Measurements from ENCODE around the gene SSBP4. TPM values are rescaled to one million over a fixed set of nuclear protein-coding genes. Genes with fewer than 3 reads are reported as not detected.

Gene SSBP4
- total and polyA plus RNA-seq, 4 donors = 31.7 to 95.3 (median 72.4) TPM

- Histone ChIP-seq H3K36me3 (ENCODE audit: control insufficient read depth in 4 of 4, insufficient read depth in 4 of 4, low read length in 4 of 4) (peaks cover 0 to 13% (median 0%) of the 10 kb centered on the region in 4 donors), H3K4me1 (ENCODE audit: control insufficient read depth in 5 of 5, insufficient read depth in 5 of 5, low read length in 5 of 5) (peaks cover 0 to 8% (median 4%) of the 10 kb centered on the region in 5 donors), H3K9me3 (ENCODE audit: control insufficient read depth in 4 of 4, insufficient read depth in 3 of 4, low read length in 3 of 4) (peaks cover 0 to 6% (median 0%) of the 10 kb centered on the region in 4 donors), H3K9ac (ENCODE audit: insufficient read depth in 1 of 2, low read length in 2 of 2) (no peak overlapping the region), H3K27me3 (ENCODE audit: control insufficient read depth in 3 of 3, insufficient read depth in 3 of 3, low read length in 2 of 3) (peaks cover 0 to 11% (median 3%) of the 10 kb centered on the region in 3 donors), H3K27ac (ENCODE audit: low read depth in 1 of 2, low read length in 1 of 2) (no peak overlapping the region), H3K4me3 (no peak overlapping the region)
- no peak for ATAC-seq (ENCODE audit: insufficient read depth, low FRiP score)
- TF ChIP-seq CTCF (IDR thresholded peaks at IDR 0.05; ENCODE audit: control extremely low read depth, extremely low read depth) = no peak
- no peak for DNase-seq
These were observed 29.5 kb upstream of the SSBP4 start for GRCh38 chr19:18389726-18390064.

- Histone ChIP-seq H3K27ac (ENCODE audit: low read depth in 1 of 2, low read length in 1 of 2) (no peak overlapping the region), H3K4me3 (no peak overlapping the region), H3K36me3 (ENCODE audit: control insufficient read depth in 4 of 4, insufficient read depth in 4 of 4, low read length in 4 of 4) (peaks cover 0 to 13% (median 0%) of the 10 kb centered on the region in 4 donors), H3K27me3 (ENCODE audit: control insufficient read depth in 3 of 3, insufficient read depth in 3 of 3, low read length in 2 of 3) (peaks cover 0 to 11% (median 3%) of the 10 kb centered on the region in 3 donors), H3K9ac (ENCODE audit: insufficient read depth in 1 of 2, low read length in 2 of 2) (no peak overlapping the region), H3K4me1 (ENCODE audit: control insufficient read depth in 5 of 5, insufficient read depth in 5 of 5, low read length in 5 of 5) (peaks cover 0 to 8% (median 4%) of the 10 kb centered on the region in 5 donors), H3K9me3 (ENCODE audit: control insufficient read depth in 4 of 4, insufficient read depth in 3 of 4, low read length in 3 of 4) (peaks cover 0 to 6% (median 0%) of the 10 kb centered on the region in 4 donors)
- no peak for ATAC-seq (ENCODE audit: insufficient read depth, low FRiP score)
- 93 to 95% methylated on average over 6 of the region's 6 CpGs for WGBS, 2 donors
- DNase-seq = no peak
- no peak for TF ChIP-seq CTCF (IDR thresholded peaks at IDR 0.05; ENCODE audit: control extremely low read depth, extremely low read depth)
These were observed 28.9 kb upstream of the SSBP4 start for GRCh38 chr19:18390065-18390907.

- 81 to 89% methylated on average over 9 of the region's 9 CpGs for WGBS, 2 donors
- DNase-seq (no peak), ATAC-seq (ENCODE audit: insufficient read depth, low FRiP score) (no peak)
- Histone ChIP-seq H3K27ac (ENCODE audit: low read depth in 1 of 2, low read length in 1 of 2) (no peak overlapping the region), H3K27me3 (ENCODE audit: control insufficient read depth in 3 of 3, insufficient read depth in 3 of 3, low read length in 2 of 3) (peaks cover 0 to 8% (median 0%) of the 10 kb centered on the region in 3 donors), H3K9me3 (ENCODE audit: control insufficient read depth in 4 of 4, insufficient read depth in 3 of 4, low read length in 3 of 4) (peaks cover 0 to 6% (median 0%) of the 10 kb centered on the region in 4 donors), H3K36me3 (ENCODE audit: control insufficient read depth in 4 of 4, insufficient read depth in 4 of 4, low read length in 4 of 4) (peaks cover 0 to 13% (median 0%) of the 10 kb centered on the region in 4 donors), H3K9ac (ENCODE audit: insufficient read depth in 1 of 2, low read length in 2 of 2) (no peak overlapping the region), H3K4me3 (no peak overlapping the region), H3K4me1 (ENCODE audit: control insufficient read depth in 5 of 5, insufficient read depth in 5 of 5, low read length in 5 of 5) (peaks cover 0 to 7% (median 0%) of the 10 kb centered on the region in 5 donors)
- no peak for TF ChIP-seq CTCF (IDR thresholded peaks at IDR 0.05; ENCODE audit: control extremely low read depth, extremely low read depth)
These were observed 27.6 kb upstream of the SSBP4 start for GRCh38 chr19:18391509-18392075.
